NCI-H1048 (cell line): ENCODE results near the gene CSRP3.

Experiments used
- DNase-seq: peaks from one replicate; lab custom pipeline; 2025; lab: John Stamatoyannopoulos, UW

Gene CSRP3

DNA sequence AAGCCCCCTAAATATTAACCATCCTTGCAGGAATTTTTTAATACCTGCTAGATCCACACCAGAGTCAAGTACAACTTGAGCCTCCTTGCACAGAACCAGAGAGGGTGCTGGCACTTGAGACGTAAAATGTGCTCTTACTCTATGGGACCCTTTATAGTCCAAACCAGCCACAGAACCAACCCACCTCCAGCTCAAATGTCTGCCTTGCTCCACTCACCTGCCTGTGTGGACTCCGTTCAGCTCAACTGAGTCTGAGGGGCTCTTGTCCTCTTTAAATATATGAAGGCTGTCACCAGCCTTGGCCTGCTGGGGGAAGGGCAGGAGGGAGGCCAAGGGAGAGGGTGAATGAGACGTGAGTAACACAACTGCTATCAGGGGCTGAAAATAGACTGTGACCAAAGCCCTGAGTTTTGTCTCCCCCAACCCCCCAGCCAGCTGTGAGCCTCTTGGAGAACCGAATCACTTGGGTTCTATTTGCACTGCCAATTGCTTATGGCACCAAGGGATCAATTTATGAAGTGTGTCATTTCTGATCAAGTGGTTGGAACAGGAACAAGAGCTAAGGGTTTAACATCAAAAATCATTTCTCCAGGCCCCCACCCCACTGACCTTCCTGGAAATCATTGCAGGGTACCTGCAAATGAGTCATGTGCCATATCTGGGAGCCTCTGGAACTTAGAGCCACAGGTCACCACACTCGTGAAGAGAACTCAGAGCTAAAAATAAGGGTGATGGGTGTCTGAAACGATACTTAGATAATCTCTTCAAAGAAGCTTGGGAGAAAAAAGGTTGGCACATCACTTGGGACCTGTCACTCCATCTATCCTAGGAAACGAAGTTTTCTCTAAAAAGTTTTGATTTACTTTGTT is at the start of gene CSRP3:
Gene CSRP3 (minus strand): TSS at position 247 of the 869 bp plus-strand sequence. CDS start 9,535 bp downstream, outside the sequence.
- DNase-seq, result no peak

GRCh38 chr11:19251577-19251976 is 49.8 kb upstream of the CSRP3 start:
- DNase-seq, result no peak

DNA sequence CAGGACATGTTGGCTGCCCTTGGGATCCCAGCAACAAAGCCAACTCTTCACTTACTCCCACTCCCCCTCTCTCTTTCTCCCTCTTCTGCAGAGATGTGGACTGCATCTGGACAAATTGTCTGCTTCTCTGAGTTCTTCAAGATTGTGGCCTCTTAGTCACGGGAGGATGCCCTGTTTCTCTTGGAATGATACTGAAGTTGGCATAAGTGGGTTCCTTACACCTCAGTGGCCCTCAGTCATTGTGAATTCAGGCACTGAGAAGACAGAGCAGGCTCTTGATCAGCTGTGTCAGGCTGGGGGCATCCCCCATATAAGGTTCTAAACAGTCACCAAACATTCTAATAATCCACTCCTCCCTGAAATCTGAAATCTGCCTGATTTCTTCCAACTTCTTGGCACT is 45.0 kb upstream of the CSRP3 start:
- no peak for DNase-seq

DNA sequence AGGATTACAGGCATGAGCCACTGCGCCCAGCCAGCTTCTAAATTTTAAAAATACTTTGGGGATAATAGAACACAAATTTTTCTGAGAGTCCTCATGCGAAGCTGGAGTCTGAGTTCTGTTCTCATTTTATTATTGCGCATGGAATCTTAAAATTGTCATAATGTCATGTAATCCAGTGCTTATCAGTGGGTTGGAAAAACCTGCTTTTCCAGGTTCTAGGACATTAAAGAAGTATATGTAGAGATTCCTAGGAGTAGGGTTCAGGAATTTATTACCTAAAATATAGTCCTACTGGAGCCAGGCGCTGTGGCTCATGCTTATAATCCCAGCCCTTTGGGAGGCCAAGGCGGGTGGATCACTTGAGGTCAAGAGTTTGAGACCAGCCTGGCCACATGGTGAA is 43.6 kb upstream of the CSRP3 start:
- DNase-seq, result no peak

GRCh38 chr11:19244621-19245020 is 42.8 kb upstream of the CSRP3 start:
- no peak for DNase-seq

- DNase-seq, result no peak
These were observed 42.3 kb upstream of the CSRP3 start for GRCh38 chr11:19244084-19244483.

GRCh38 chr11:19243613-19244012 is 41.8 kb upstream of the CSRP3 start:
- no peak for DNase-seq

DNA sequence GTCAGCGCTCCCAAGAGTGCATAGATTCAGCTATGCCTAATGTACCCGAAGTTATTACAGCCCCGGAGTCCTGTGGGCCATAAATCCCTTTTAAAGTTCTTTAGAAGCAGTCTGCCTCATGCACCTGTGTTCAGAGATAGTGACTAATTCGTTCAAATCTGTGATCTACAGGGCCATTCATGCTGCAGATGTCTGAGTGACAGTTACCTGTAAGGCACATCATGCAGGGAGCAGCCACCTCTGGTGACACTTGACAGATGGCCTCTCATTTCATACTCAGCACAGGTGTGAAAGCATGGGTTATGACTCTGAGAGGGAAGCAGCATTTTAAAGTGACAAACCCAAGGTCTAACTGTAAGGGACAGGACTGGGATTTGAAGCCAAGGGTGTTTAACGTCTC is 41.4 kb upstream of the CSRP3 start:
- DNase-seq, result no peak

DNA sequence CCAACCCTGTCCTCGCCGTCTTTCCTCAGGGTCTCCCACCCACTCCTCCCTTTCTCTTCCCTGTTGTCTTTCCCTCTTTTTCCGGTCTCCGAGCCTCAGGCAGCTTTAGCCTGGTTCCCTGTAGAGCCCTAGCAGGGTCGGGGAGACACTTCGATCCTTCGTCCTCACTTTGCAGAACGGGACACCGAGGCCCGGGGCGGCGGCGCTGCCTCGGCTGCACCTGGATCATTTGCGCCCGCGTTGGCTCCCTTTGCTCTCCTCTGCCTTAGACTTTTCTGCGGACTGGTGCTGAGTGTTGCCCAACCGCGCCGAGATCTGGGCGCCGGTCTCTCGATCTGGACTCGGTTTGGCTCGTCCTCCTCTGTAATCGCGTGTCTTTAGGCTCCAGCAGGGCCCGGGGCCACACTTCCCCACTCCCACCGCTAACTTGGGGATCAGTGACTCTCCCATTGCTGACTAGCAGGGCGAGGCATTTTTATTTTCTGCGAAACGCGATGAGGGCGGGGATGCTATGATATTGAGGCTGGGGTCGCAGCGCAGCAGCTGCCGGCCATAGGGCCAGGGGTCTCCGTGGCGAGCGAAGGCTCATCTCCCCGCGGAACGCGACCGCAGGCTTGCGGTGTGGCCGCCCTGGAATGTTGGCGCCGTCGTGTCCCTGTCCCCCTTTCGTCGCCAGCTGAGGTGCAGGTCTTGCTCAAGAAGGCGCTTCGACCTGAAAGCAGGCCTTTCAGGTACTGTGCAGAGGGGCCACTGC is 40.6 kb upstream of the CSRP3 start:
- no peak for DNase-seq

GRCh38 chr11:19241260-19242178 is 39.7 kb upstream of the CSRP3 start:
- no peak for DNase-seq

DNA sequence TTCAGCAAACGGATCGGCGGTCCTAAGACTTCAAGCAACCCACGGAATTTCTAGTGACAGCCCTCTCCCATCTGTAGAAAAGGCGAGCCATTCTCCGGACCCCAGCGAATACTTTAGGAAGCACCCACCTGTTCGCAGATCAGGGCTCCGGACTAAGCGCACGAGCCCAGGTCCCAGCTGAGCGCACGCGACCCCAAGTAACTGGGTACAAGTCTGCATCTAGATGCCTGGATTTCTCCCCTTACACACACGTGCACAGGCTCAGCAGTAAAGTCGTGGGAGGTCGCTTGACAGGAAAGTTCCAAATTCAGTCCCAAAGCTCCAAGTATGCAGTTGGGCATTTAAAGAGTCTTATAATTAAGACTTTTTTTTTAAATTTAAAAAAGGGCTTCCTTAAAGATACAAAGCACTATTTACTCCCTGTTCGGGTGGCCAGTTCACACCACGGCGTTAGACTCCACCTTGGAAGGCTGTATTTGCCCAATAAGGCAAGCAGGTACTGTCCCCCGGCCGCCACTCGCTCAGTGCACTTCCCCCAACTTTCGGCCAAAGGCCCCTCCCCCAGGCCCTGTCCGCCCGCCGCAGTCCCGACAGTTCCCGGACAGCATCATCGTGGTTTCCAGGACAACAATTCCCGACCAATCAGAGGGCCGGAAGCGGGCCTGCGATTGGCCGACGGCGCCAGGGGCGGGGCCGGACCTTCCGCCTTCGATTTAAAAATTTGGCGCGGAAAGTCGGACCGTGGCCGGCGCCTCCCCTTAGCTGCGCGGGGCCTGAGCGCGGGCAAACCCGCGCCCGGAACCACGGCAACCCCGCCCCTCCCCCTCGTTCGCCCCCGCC is 38.9 kb upstream of the CSRP3 start, which contains the start of gene E2F8:
Gene E2F8 (minus strand): TSS at position 526 of the 840 bp plus-strand sequence. CDS start 824 bp downstream, outside the sequence.
- peak; percentile 92 for DNase-seq

DNA sequence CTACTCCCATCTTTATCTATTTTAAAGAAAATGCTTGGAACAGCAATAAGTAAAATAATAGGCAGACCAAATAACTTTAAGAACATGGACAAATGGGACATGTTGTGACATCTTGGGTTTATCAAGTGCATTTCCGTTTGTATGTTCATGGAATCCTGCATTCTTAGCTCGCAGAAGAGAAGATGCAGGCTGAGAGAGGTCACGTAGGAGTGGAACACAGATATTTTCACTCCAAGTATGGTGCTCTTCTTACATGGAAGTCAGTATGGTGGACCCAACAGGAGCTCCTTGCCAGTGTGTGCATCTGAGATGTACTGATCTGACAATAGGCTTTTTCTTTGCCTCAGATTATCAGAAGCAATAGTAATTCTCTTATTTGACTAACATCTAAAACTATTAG is 37.3 kb upstream of the CSRP3 start:
- DNase-seq, result no peak

- no peak for DNase-seq
These were observed 36.0 kb upstream of the CSRP3 start for GRCh38 chr11:19237813-19238212.

- DNase-seq, result no peak
These were observed 35.6 kb upstream of the CSRP3 start for GRCh38 chr11:19237381-19237780.

- DNase-seq, result no peak
These were observed 32.5 kb upstream of the CSRP3 start for GRCh38 chr11:19234231-19234817.

DNA sequence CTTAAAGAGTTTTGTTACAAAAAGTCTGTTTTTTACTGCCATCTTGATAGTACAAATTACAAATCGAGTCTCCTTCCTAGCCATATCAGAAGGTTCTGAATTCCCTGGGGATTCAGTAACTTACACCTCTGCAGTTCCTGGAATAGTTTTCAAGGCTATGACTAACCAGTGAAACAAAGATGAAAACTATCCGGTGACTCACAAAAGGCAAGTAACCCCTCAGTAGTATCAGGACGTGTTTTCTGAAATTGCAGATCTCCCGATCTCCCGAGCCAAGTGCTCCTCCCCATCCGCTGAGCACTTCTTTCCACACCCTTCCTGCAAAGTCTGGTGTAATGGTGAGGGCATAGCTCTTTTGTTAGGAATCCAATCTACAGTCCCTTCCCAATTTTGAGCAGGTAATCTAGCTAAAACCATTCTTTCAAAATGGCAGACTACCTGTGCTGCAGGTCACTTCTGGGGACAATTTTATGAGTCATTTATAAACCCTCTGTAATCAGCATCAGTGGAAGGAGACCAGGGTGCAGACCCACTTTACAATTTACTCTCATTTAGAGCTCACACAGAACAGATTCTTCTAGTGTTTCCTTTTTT is 31.2 kb upstream of the CSRP3 start:
- DNase-seq, result no peak

- no peak for DNase-seq
These were observed 27.9 kb upstream of the CSRP3 start for GRCh38 chr11:19229671-19230070.

- no peak for DNase-seq
These were observed 27.2 kb upstream of the CSRP3 start for GRCh38 chr11:19228968-19229367.

DNA sequence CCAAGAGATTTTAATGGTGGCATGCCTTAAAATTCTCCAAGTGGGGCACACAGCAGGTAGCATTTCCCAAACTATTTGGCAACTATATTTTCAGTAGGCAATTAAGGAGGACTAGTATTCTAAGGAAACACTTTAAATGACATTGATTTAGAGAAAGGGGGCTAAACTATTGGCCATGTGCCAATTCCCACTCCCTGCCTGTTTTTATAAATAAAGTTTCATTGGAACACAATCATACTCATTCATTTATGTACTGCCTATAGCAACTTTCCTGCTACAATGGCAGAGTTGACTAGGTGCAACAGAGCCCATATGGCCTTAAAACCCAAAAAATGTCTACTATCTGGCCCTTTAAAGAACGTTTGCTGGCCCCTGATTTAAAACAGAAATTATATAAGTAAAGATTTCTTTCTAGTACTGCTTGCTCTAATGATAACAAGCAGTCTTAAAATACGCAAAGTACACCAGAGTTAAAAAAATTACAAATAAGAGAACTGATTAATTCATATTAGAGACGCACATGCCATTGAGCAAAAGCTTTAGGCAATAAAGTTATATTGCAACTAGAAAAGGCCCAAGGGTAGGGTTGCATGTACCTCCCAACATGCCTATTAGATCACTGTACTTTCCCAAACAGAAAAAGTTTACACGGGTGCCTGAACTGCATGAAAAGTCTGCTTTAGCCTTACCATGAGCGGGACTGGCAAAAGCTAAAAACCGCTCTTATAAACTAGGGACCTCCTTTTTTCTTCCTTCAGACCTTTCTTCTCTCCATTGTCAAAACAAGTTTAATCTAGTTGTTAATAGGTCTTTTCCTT is 24.8 kb upstream of the CSRP3 start:
- no peak for DNase-seq
